ENCODE data around the gene PIWIL4. TPM values are rescaled to one million over a fixed set of nuclear protein-coding genes. Genes with fewer than 3 reads are reported as not detected.
"Not testable (repeated sequence)": the region's sequence is repeated elsewhere in the genome, so short reads cannot be mapped to it uniquely, and the experiment has no call there.

The PIWIL4 gene
- total RNA-seq, 1 donor from 2014 or later = 0.62 TPM

- intact Hi-C loops (cut with micrococcal nuclease) = loop anchor here (1.0 to 5.0 kb wide), 6 partner anchors 104 to 1803 kb away; partner anchors contain the start of gene SRSF8
- CTCF ChIA-PET = interaction anchor here (0.7 to 2.0 kb wide), 5 partner anchors 105 to 531 kb away, joined by 3 to 10 read pairs (median 3); no protein-coding TSS in a partner anchor
- no peaks in the 10 kb centered on the region for H3K36me3 Mint-ChIP-seq (ENCODE audit: low read depth)
Observed at GRCh38 chr11:94623120-94623735, 56.1 kb downstream of the PIWIL4 start.

GRCh38 chr11:94625422-94625821 lies 58.3 kb downstream of the PIWIL4 start:
- CTCF ChIA-PET; DNase-seq; H3K4me1 Mint-ChIP-seq; ATAC-seq (ENCODE audit: low read depth); H3K4me3 Mint-ChIP-seq; H3K27ac Mint-ChIP-seq; intact Hi-C loops (cut with micrococcal nuclease); H3K36me3 Mint-ChIP-seq (ENCODE audit: low read depth); POLR2A ChIA-PET: not testable (repeated sequence)
- Mint-ChIP-seq H3K9me3 (peaks cover 15% of the 10 kb centered on the region), H3K27me3 (peaks cover 18% of the 10 kb centered on the region)

More at GRCh38 chr11:94623120-94623735, 56.1 kb downstream of the PIWIL4 start:
- Mint-ChIP-seq H3K9me3 (peaks cover 15% of the 10 kb centered on the region), H3K27ac (no peak overlapping the region), H3K4me1 (no peaks in the 10 kb centered on the region), H3K27me3 (peaks cover 14% of the 10 kb centered on the region), H3K4me3 (no peak overlapping the region)
- no peak for DNase-seq
- no peak for TF ChIP-seq CTCF (IDR thresholded peaks at IDR 0.05)
- POLR2A ChIA-PET = no interaction called here
- ATAC-seq (ENCODE audit: low read depth) = peak; percentile 58

GRCh38 chr11:94627003-94627560 lies 59.9 kb downstream of the PIWIL4 start:
- POLR2A ChIA-PET; H3K36me3 Mint-ChIP-seq (ENCODE audit: low read depth); intact Hi-C loops (cut with micrococcal nuclease); H3K27ac Mint-ChIP-seq; CTCF ChIA-PET; H3K4me3 Mint-ChIP-seq; DNase-seq; ATAC-seq (ENCODE audit: low read depth); H3K4me1 Mint-ChIP-seq: not testable (repeated sequence)
- H3K27me3 Mint-ChIP-seq = peaks cover 18% of the 10 kb centered on the region
- peaks cover 15% of the 10 kb centered on the region for H3K9me3 Mint-ChIP-seq

- CTCF ChIA-PET = no interaction called here
- DNase-seq = no peak
- POLR2A ChIA-PET = no interaction called here
- H3K36me3 Mint-ChIP-seq (ENCODE audit: low read depth) = no peaks in the 10 kb centered on the region
- H3K9me3 Mint-ChIP-seq = peaks cover 13% of the 10 kb centered on the region
- no peak for TF ChIP-seq CTCF (IDR thresholded peaks at IDR 0.05)
- ATAC-seq (ENCODE audit: low read depth) = no peak
- H3K4me3 Mint-ChIP-seq = no peak overlapping the region
- intact Hi-C loops (cut with micrococcal nuclease) = no loop called here
- H3K27ac Mint-ChIP-seq = no peak overlapping the region
- H3K27me3 Mint-ChIP-seq = peaks cover 18% of the 10 kb centered on the region
- no peaks in the 10 kb centered on the region for H3K4me1 Mint-ChIP-seq
Observed at GRCh38 chr11:94629741-94630140, 62.6 kb downstream of the PIWIL4 start.

- Mint-ChIP-seq H3K9me3 (peaks cover 13% of the 10 kb centered on the region), H3K4me3 (no peak overlapping the region), H3K27ac (no peak overlapping the region), H3K27me3 (peaks cover 17% of the 10 kb centered on the region), H3K36me3 (ENCODE audit: low read depth) (no peaks in the 10 kb centered on the region), H3K4me1 (no peaks in the 10 kb centered on the region)
- no peak for DNase-seq
- ChIA-PET CTCF (no interaction called here), POLR2A (no interaction called here)
- intact Hi-C loops (cut with micrococcal nuclease) = no loop called here
- no peak for ATAC-seq (ENCODE audit: low read depth)
- TF ChIP-seq CTCF (IDR thresholded peaks at IDR 0.05) = no peak
Observed at GRCh38 chr11:94630221-94630620, 63.1 kb downstream of the PIWIL4 start.

- DNase-seq (no peak), ATAC-seq (ENCODE audit: low read depth) (no peak)
- no peaks in the 10 kb centered on the region for H3K4me1 Mint-ChIP-seq
- H3K9me3 Mint-ChIP-seq = peaks cover 2% of the 10 kb centered on the region
- H3K4me3 Mint-ChIP-seq = no peak overlapping the region
- no peak for TF ChIP-seq CTCF (IDR thresholded peaks at IDR 0.05)
- ChIA-PET POLR2A (no interaction called here), CTCF (no interaction called here)
- peaks cover 4% of the 10 kb centered on the region for H3K27me3 Mint-ChIP-seq
- H3K36me3 Mint-ChIP-seq (ENCODE audit: low read depth) = no peaks in the 10 kb centered on the region
- H3K27ac Mint-ChIP-seq = no peak overlapping the region
- intact Hi-C loops (cut with micrococcal nuclease) = no loop called here
Observed at GRCh38 chr11:94632356-94632755, 65.2 kb downstream of the PIWIL4 start.
